ENCODE measurements around the gene KRTAP12-2. TPM values are rescaled to one million over a fixed set of nuclear protein-coding genes. Genes with fewer than 3 reads are reported as not detected.
A peak's percentile ranks its signal among the peaks of the same experiment; 100 is the strongest.

Gene KRTAP12-2

DNA sequence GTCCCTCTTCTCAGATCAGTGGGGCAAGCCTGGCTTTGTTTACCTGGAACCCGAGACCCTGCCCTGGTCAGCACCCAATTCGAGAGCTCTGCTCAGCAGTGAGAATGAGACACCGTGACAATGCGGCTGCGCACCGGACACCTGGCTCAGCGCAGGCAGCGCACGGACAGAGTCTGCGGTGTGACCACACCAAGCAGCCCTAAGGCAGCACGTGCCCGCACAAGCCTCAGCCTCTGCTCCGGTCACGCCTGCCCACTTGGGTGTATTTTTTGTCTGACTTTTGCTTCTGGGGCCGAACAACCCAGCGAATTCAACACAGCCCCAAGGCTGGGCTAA lies 50.2 kb downstream of the KRTAP12-2 start:
- Histone ChIP-seq H2BK12ac (ENCODE audit: low read length) (no peak overlapping the region), H2BK5ac (ENCODE audit: low read length) (peak overlapping the region; percentile 26), H2BK15ac (ENCODE audit: low read length) (no peak overlapping the region), H3K79me1 (ENCODE audit: low read depth, low read length) (no peaks in the 10 kb centered on the region), H3K18ac (ENCODE audit: low read length) (peak overlapping the region; percentile 66), H3K14ac (ENCODE audit: low read length) (peak overlapping the region; percentile 87), H3K36me3 (replicated peaks in 1 of 2; ENCODE audit: control insufficient read depth in 2 of 2, insufficient read depth in 2 of 2, low read length in 2 of 2) (no peaks in the 10 kb centered on the region), H2AK5ac (ENCODE audit: low read depth, low read length) (peak overlapping the region; percentile 44), H3K27ac (replicated peaks; ENCODE audit: low read length) (no peak overlapping the region), H4K91ac (ENCODE audit: low read depth, low read length, poor library complexity) (no peak overlapping the region), H3K9me3 (replicated peaks in 1 of 2; ENCODE audit: control insufficient read depth in 2 of 2, insufficient read depth in 1 of 2, low read depth in 1 of 2, low read length in 2 of 2) (peaks cover 5 to 8% of the 10 kb centered on the region in 2 donors), H4K8ac (ENCODE audit: low read depth, low read length) (no peak overlapping the region), H3K27me3 (ENCODE audit: control insufficient read depth in 3 of 3, insufficient read depth in 3 of 3, low read depth in 1 of 3, low read length in 3 of 3) (no peaks in the 10 kb centered on the region), H3K4me3 (ENCODE audit: low read length in 2 of 2) (no peak overlapping the region), H2BK120ac (ENCODE audit: low read depth, low read length) (no peak overlapping the region), H3K4me2 (ENCODE audit: insufficient read depth, low read length, poor library complexity, severe bottlenecking) (no peak overlapping the region), H2AFZ (ENCODE audit: low read length) (no peak overlapping the region), H3K4me1 (ENCODE audit: control insufficient read depth in 2 of 2, insufficient read depth in 1 of 2, low read depth in 1 of 2, low read length in 2 of 2) (no peaks in the 10 kb centered on the region), H3K4ac (ENCODE audit: low read length) (peak overlapping the region; percentile 4), H3K9ac (ENCODE audit: low read depth, low read length, poor library complexity) (no peak overlapping the region), H3K23ac (ENCODE audit: low read depth, low read length, poor library complexity) (no peak overlapping the region)
- DNase-seq (ENCODE audit: low spot score): no peak
- WGBS, 2 donors (ENCODE audit: extremely low coverage in 2 of 2, insufficient read length in 2 of 2, insufficient replicate concordance in 1 of 2): no CpG with 5 or more reads among the region's 16 CpGs

Small RNA genes lying within 50 kb of the gene (small RNA-seq; reads per million reads assigned to genes)
- not detected for gene KRTAP12-6P (ENCODE audit: insufficient read depth)
